Left ventricle myocardium inferior (tissue), 1 donor: Measurements from ENCODE around the gene FBXO2. TPM values are rescaled to one million over a fixed set of nuclear protein-coding genes. Genes with fewer than 3 reads are reported as not detected.

Experiments
- DNase-seq: peaks from one replicate; pipeline ENCODE4 v3.0.0-alpha.2; 2020
- H3K27ac ChIP-seq: fragments of 200-600 bp; replicated peaks from 2 replicates; pipeline ENCODE4 v1.8.0; 2021
- H3K27me3 ChIP-seq: fragments of 200-600 bp; 2 replicates; pipeline ENCODE4 v1.8.0; 2021; ENCODE audit warnings: low read depth
- H3K36me3 ChIP-seq: fragments of 200-600 bp; 2 replicates; pipeline ENCODE4 v1.8.0; 2021
- H3K4me1 ChIP-seq: fragments of 200-600 bp; 2 replicates; pipeline ENCODE4 v1.8.0; 2021
- H3K4me3 ChIP-seq: fragments of 200-600 bp; 2 replicates; pipeline ENCODE4 v1.8.0; 2021; ENCODE audit warnings: mild to moderate bottlenecking, moderate library complexity
- H3K9me3 ChIP-seq: fragments of 200-600 bp; replicated peaks from 2 replicates; pipeline ENCODE4 v1.8.0; 2021
- CTCF ChIP-seq: fragments of 200-600 bp; IDR thresholded peaks from 2 replicates; pipeline ENCODE4 v1.8.0; 2021; ENCODE audit warnings: antibody characterized with exemption, mild to moderate bottlenecking, borderline replicate concordance
- intact Hi-C: fragments of 100-400 bp; cut with micrococcal nuclease; formaldehyde crosslinking; loops from one replicate; pipeline ENCODE4 v1.11.0; 2022
- total RNA-seq: library from RNA; stranded (reverse); fragmentation: NEBNext Ultra II Directional; extraction: Animal tissue kit (Norgen Biotek cat#: 25700); gene quantifications from one replicate; pipeline ENCODE4 v1.2.1, GENCODE V29; 2021
- donor health status: DM: no; HTN: yes; CAD: no; lungs with severe emphysema.

FBXO2 gene
- total RNA-seq, 1 donor from 2014 or later: 1.9 TPM

- H3K36me3 ChIP-seq: peaks cover 45% of the 10 kb centered on the region
- no peak overlapping the region for H3K27ac ChIP-seq
- H3K27me3 ChIP-seq: no peaks in the 10 kb centered on the region
- H3K4me3 ChIP-seq: no peak overlapping the region
- no peaks in the 10 kb centered on the region for H3K4me1 ChIP-seq
- TF ChIP-seq CTCF: no peak
- intact Hi-C loops: no loop called here
- no peak for DNase-seq
- H3K9me3 ChIP-seq: no peaks in the 10 kb centered on the region
Observed at GRCh38 chr1:11673089-11673769, 19.0 kb upstream of the FBXO2 start.

GRCh38 chr1:11671544-11672286 lies 17.5 kb upstream of the FBXO2 start:
- Histone ChIP-seq H3K27me3 (no peaks in the 10 kb centered on the region), H3K4me3 (no peak overlapping the region), H3K4me1 (peaks cover 4% of the 10 kb centered on the region), H3K27ac (no peak overlapping the region), H3K36me3 (peaks cover 45% of the 10 kb centered on the region), H3K9me3 (no peaks in the 10 kb centered on the region)
- DNase-seq: no peak
- no peak for TF ChIP-seq CTCF
- intact Hi-C loops: no loop called here

DNA sequence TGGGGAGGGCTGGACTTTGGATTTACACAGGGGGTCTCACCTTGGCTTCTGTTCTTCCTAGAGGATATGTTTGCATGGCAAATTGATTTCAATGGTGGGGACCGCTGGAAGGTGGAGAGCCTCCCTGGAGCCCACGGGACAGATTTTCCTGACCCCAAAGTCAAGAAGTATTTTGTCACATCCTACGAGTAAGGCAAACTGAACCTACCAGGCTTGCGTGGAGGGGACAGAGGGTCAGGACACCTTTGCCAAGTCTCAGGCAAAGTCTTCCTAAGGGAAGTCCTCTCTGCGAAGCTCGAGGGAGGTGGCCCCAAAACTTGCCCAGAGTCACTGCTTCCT lies 16.9 kb upstream of the FBXO2 start:
- Histone ChIP-seq H3K27ac (no peak overlapping the region), H3K36me3 (peaks cover 40% of the 10 kb centered on the region), H3K4me3 (no peak overlapping the region), H3K9me3 (no peaks in the 10 kb centered on the region), H3K4me1 (peaks cover 4% of the 10 kb centered on the region), H3K27me3 (no peaks in the 10 kb centered on the region)
- intact Hi-C loops: no loop called here
- no peak for TF ChIP-seq CTCF
- DNase-seq: no peak

DNA sequence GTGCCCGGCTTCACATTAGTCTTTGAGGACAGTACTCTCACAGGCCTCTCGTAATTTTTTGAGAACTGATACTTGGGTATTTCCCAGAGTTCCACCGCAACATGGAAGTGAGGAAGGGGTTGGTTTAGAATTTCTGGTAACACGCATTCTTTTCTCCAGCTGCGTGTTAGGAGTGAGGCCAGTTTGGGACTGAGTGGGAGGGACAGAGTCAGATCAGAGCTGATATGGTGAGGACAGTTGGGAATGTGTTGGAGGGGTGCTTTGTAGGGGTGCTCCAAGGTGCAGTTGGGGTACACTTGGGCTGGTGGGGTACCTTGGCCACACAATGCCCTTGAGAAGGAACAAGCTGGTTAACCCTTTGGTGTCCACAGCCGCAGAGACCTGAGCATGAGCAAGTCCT lies 16.5 kb upstream of the FBXO2 start:
- intact Hi-C loops: no loop called here
- peaks cover 35% of the 10 kb centered on the region for H3K36me3 ChIP-seq
- H3K27ac ChIP-seq: no peak overlapping the region
- H3K27me3 ChIP-seq: no peaks in the 10 kb centered on the region
- H3K4me3 ChIP-seq: no peak overlapping the region
- peaks cover 4% of the 10 kb centered on the region for H3K4me1 ChIP-seq
- TF ChIP-seq CTCF: no peak
- DNase-seq: no peak
- no peaks in the 10 kb centered on the region for H3K9me3 ChIP-seq

- H3K4me3 ChIP-seq: no peak overlapping the region
- intact Hi-C loops: no loop called here
- peaks cover 13% of the 10 kb centered on the region for H3K36me3 ChIP-seq
Observed at GRCh38 chr1:11668516-11668915, 14.3 kb upstream of the FBXO2 start.

More at GRCh38 chr1:11668516-11668915, 14.3 kb upstream of the FBXO2 start:
- Histone ChIP-seq H3K27me3 (no peaks in the 10 kb centered on the region), H3K9me3 (no peaks in the 10 kb centered on the region), H3K27ac (no peak overlapping the region), H3K4me1 (peaks cover 14% of the 10 kb centered on the region)
- no peak for TF ChIP-seq CTCF
- DNase-seq: no peak
